Lower lobe of right lung (tissue), 2 donors: ENCODE data around the gene EFHD2. TPM values are rescaled to one million over a fixed set of nuclear protein-coding genes. Genes with fewer than 3 reads are reported as not detected.

ENCODE experiments used
- ATAC-seq, 2 donors: fragments of 200-7000 bp; cut with Tn5 transposase; one replicate each; pipeline ENCODE4 v1.9.1; 2020 to 2022; ENCODE audit warnings: mild to moderate bottlenecking in 2 of 2, moderate library complexity in 2 of 2
- DNase-seq: peaks from one replicate; pipeline ENCODE4 v3.0.0-alpha.2; 2020
- H3K27ac ChIP-seq: fragments of 200-600 bp; one replicate; pipeline ENCODE4 v1.8.0; 2022
- H3K27me3 ChIP-seq: fragments of 200-600 bp; one replicate; pipeline ENCODE4 v1.8.0; 2022; ENCODE audit warnings: low read depth
- H3K36me3 ChIP-seq: fragments of 200-600 bp; one replicate; pipeline ENCODE4 v1.8.0; 2022; ENCODE audit warnings: mild to moderate bottlenecking
- H3K4me1 ChIP-seq: fragments of 200-600 bp; one replicate; pipeline ENCODE4 v1.8.0; 2022
- H3K4me3 ChIP-seq: fragments of 200-600 bp; one replicate; pipeline ENCODE4 v1.8.0; 2022; ENCODE audit warnings: mild to moderate bottlenecking
- H3K9me3 ChIP-seq: fragments of 200-600 bp; one replicate; pipeline ENCODE4 v1.8.0; 2022
- intact Hi-C: fragments of 100-400 bp; cut with DNase I; formaldehyde crosslinking; loops from one replicate; pipeline ENCODE4 v1.11.0; 2022
- long read RNA-seq: library from polyadenylated mRNA; unstranded; transcript quantifications from one replicate; pipeline ENCODE4 v2.0.0, GENCODE V29; 2021
- total RNA-seq: library from RNA; stranded (reverse); fragmentation: NEBNext Ultra II Directional; extraction: Animal tissue kit (Norgen Biotek cat#: 25700); gene quantifications from one replicate; pipeline ENCODE4 v1.2.1, GENCODE V29; 2021
- TF ChIP-seq, protein P1 (sequence below): fragments of 200-600 bp; IDR thresholded peaks from one replicate; pipeline ENCODE4 v1.8.0; 2022; ENCODE audit warnings: antibody characterized with exemption, mild to moderate bottlenecking
- donor health status: DM: no; HTN: yes; CAD: no; lungs with severe emphysema.

The EFHD2 gene, protein sequence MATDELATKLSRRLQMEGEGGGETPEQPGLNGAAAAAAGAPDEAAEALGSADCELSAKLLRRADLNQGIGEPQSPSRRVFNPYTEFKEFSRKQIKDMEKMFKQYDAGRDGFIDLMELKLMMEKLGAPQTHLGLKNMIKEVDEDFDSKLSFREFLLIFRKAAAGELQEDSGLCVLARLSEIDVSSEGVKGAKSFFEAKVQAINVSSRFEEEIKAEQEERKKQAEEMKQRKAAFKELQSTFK
- 100 TPM for total RNA-seq
- long read RNA-seq, transcript EFHD2-201 (4 exons, 2,419 nt) = major isoform, 261 of 330 reads
- long read RNA-seq, partial matches to known transcripts = 53 of 330 reads
- long read RNA-seq, other reads (novel, unspliced or antisense) = 16 of 330 reads

DNA sequence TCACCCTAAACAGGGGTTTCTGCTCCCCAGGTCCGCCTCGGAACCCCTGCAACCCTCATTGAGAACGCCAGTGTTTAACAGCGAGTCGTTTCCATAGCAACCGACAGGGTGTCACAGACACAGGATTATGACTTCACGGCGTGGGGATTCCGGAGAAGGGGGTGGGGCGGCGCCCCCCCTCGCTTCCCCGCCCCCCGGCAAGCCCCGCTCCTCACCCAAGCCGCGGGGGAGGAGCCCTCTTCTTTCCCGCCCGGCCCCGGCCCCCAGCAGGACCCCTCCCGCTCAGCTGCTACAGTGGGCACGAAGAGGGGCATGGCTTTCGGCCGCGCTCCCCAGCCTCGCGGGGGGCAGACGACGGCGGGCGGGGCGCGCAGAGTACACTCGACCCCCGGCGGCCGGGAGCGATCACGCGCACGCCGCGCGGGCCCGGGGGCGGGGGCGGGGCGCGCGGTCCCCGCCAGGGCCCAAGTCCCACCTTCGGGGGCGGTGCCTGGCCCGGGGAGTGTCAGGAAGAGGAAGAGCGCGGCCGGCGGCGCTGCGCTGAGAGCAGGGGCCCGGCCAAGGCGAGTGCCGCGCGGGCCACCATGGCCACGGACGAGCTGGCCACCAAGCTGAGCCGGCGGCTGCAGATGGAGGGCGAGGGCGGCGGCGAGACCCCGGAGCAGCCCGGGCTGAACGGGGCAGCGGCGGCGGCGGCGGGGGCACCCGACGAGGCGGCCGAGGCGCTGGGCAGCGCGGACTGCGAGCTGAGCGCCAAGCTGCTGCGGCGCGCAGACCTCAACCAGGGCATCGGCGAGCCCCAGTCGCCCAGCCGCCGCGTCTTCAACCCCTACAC, at the start of gene EFHD2:
TSS of gene EFHD2 (plus strand) at position 501 of the 835 bp plus-strand sequence. CDS start at position 585, 84 bp downstream.
- TF ChIP-seq, protein P1, sequence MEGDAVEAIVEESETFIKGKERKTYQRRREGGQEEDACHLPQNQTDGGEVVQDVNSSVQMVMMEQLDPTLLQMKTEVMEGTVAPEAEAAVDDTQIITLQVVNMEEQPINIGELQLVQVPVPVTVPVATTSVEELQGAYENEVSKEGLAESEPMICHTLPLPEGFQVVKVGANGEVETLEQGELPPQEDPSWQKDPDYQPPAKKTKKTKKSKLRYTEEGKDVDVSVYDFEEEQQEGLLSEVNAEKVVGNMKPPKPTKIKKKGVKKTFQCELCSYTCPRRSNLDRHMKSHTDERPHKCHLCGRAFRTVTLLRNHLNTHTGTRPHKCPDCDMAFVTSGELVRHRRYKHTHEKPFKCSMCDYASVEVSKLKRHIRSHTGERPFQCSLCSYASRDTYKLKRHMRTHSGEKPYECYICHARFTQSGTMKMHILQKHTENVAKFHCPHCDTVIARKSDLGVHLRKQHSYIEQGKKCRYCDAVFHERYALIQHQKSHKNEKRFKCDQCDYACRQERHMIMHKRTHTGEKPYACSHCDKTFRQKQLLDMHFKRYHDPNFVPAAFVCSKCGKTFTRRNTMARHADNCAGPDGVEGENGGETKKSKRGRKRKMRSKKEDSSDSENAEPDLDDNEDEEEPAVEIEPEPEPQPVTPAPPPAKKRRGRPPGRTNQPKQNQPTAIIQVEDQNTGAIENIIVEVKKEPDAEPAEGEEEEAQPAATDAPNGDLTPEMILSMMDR = no peak
- DNase-seq (peak; percentile 93), ATAC-seq (peak; percentile 91 to 93)
- intact Hi-C loops = no loop called here
- Histone ChIP-seq H3K36me3 (no peaks in the 10 kb centered on the region), H3K27me3 (no peaks in the 10 kb centered on the region), H3K9me3 (no peaks in the 10 kb centered on the region), H3K27ac (peak within 1 kb of the TSS; percentile 84), H3K4me3 (peak within 1 kb of the TSS; percentile 86), H3K4me1 (peaks cover 34% of the 10 kb centered on the region)

DNA sequence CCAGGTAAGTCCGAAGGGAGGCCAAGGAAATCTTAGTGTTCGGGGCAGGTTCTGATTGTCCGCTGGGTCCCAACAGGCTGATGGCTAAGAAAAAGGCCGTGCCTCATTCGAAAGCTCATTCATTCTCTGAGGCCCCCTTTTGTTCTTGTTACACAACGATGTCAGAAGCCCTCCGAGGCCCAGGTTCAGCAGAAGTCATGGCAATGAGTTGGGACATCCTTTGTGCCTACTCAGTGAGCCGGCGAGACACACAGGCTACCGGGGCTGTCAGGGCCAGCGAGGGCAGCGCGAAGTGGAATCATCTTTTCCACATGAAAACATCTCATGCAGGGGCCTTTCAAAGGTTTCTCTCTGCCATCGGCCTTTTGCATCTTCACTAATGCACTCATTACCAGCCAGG, 49.0 kb upstream of the EFHD2 start:
- no peaks in the 10 kb centered on the region for H3K36me3 ChIP-seq
- DNase-seq = no peak
- H3K27ac ChIP-seq = no peak overlapping the region
- intact Hi-C loops = no loop called here
- ATAC-seq = no peak
- H3K27me3 ChIP-seq = no peaks in the 10 kb centered on the region
- H3K4me3 ChIP-seq = no peak overlapping the region
- H3K4me1 ChIP-seq = no peaks in the 10 kb centered on the region
- TF ChIP-seq, protein P1 = no peak
- no peaks in the 10 kb centered on the region for H3K9me3 ChIP-seq

DNA sequence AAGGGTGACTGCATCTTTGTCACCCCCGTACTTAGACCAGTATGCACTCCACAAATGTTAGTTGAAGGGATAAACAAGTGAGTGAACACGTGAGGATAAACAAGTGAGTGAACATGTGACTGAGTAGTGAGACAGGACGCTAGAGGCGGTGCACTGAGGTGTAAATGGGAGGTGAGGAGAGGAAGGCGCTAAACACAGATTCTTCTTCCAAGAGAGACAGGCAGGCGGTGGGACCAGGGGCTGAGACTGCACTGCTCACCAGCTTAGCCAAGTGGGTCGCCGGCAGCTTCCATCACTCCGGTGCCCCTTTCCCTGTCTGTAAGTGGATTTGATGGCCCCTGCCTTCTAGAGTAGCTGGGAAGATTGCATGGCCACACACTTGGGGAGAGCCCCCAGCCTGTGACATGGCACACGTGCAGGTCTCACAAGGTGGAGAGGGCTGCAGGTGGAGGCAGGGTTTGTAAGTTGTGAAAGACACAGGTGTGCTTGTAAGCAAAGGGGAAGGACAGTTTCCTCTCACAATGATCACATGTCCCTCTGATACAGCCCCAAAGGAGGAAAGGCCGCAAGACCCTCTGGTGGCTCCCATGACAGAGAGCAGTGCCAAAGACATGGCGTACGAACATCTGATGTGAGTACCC, 47.5 kb upstream of the EFHD2 start:
- DNase-seq = no peak
- Histone ChIP-seq H3K9me3 (no peaks in the 10 kb centered on the region), H3K4me1 (no peaks in the 10 kb centered on the region), H3K27me3 (no peaks in the 10 kb centered on the region), H3K4me3 (no peak overlapping the region), H3K36me3 (no peaks in the 10 kb centered on the region), H3K27ac (no peak overlapping the region)
- ATAC-seq = peak in 1 of 2 donors; percentile 12
- TF ChIP-seq, protein P1 = no peak
- intact Hi-C loops = no loop called here

DNA sequence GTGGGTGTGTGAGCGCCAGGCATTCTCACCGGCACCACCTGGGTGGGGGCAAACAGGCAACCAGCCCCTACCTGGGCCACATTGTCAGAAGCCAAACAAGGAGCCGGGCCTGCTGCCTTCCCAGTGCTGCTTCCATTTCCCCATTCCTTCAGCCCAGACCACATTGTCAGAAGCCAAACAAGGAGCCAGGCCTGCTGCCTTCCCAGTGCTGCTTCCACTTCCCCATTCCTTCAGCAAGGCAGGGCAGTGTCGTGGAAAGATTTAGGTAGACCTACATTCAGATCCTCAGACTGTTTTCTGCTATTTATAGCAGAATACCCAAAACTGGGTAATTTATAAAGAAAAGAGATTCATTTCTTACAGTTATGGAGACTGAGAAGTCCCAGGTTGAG, 47.0 kb upstream of the EFHD2 start:
- Histone ChIP-seq H3K4me1 (no peaks in the 10 kb centered on the region), H3K27ac (no peak overlapping the region), H3K9me3 (no peaks in the 10 kb centered on the region), H3K27me3 (no peaks in the 10 kb centered on the region), H3K4me3 (no peak overlapping the region), H3K36me3 (no peaks in the 10 kb centered on the region)
- DNase-seq (no peak), ATAC-seq (peak; percentile 13 to 23)
- TF ChIP-seq, protein P1 = no peak
- intact Hi-C loops = no loop called here

DNA sequence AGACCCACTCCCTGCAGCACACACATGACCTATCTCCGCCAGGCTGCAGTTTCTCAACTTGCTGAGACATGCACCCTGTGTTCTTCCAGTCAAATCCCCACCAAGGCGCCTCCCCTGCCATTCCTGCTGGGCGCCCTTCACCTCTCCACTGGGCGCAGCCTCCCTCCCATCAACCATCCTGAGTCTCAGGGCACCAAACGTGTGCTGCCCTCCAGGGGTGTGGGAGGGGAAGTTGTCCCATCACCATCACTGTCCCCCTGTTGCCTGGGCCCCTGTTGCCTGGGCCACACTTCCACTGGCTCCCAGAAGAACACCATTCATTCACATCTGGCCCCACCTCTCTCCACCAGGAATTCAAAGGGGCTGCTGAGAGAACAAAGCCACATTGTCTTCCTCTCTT, 44.9 kb upstream of the EFHD2 start:
- peak in 1 of 2 donors; percentile 36 for ATAC-seq

More for the DNA sequence above, 44.9 kb upstream of the EFHD2 start:
- Histone ChIP-seq H3K27me3 (no peaks in the 10 kb centered on the region), H3K27ac (no peak overlapping the region), H3K36me3 (no peaks in the 10 kb centered on the region), H3K4me3 (no peak overlapping the region), H3K9me3 (no peaks in the 10 kb centered on the region), H3K4me1 (no peaks in the 10 kb centered on the region)
- DNase-seq = no peak
- intact Hi-C loops = no loop called here
- TF ChIP-seq, protein P1 = no peak
